ENCODE data around the gene FBXL19. TPM values are rescaled to one million over a fixed set of nuclear protein-coding genes. Genes with fewer than 3 reads are reported as not detected.
A peak's percentile ranks its signal among the peaks of the same experiment; 100 is the strongest.

Gene FBXL19
- total and polyA plus RNA-seq, 9 of the 15 experiments (the other 6 are each of a cell fraction or from before 2014, with no cell fraction given), result 0.13 to 48.0 (median 13.5) TPM; not detected in 1

GRCh38 chr16:30957456-30958174, 34.2 kb downstream of the FBXL19 start, which contains the start of gene SETD1A (continued):
- TF ChIP-seq AFF4 (CRISPR knock-in tag; IDR thresholded peaks at IDR 0.05) (0 out of 2 replicates have a peak, but pooled peaks have one; percentile 78), ZNF347 (CRISPR knock-in tag; IDR thresholded peaks at IDR 0.05; ENCODE audit: low read depth) (no peak), BHLHE40 (IDR thresholded peaks at IDR 0.05; ENCODE audit: low read length) (no peak; the same call in 1 of the 2 replicates), ZFPM2 (CRISPR knock-in tag; IDR thresholded peaks at IDR 0.05) (no peak), ZBTB1 (CRISPR knock-in tag; IDR thresholded peaks at IDR 0.05; ENCODE audit: borderline replicate concordance, low read depth) (no peak), BRCA1 (IDR thresholded peaks at IDR 0.05) (no peak), BRCA1 (CRISPR knock-in tag; IDR thresholded peaks at IDR 0.05) (no peak), ZNF436 (CRISPR knock-in tag; IDR thresholded peaks at IDR 0.05) (no peak), U2AF2 (optimal IDR thresholded peaks at IDR 0.05; ENCODE audit: low read depth, low read length) (no peak), ZBTB7A (IDR thresholded peaks at IDR 0.05; ENCODE audit: borderline replicate concordance, control insufficient read depth, low read depth, low read length) (no peak), ZNF174 (CRISPR knock-in tag; IDR thresholded peaks at IDR 0.05) (no peak), ZNF280A (IDR thresholded peaks at IDR 0.05; ENCODE audit: low read depth, partially characterized antibody) (no peak), NFRKB (IDR thresholded peaks at IDR 0.05; ENCODE audit: low read depth) (no peak; the same call in 1 of the 2 replicates)
- TF ChIP-seq, protein P1, sequence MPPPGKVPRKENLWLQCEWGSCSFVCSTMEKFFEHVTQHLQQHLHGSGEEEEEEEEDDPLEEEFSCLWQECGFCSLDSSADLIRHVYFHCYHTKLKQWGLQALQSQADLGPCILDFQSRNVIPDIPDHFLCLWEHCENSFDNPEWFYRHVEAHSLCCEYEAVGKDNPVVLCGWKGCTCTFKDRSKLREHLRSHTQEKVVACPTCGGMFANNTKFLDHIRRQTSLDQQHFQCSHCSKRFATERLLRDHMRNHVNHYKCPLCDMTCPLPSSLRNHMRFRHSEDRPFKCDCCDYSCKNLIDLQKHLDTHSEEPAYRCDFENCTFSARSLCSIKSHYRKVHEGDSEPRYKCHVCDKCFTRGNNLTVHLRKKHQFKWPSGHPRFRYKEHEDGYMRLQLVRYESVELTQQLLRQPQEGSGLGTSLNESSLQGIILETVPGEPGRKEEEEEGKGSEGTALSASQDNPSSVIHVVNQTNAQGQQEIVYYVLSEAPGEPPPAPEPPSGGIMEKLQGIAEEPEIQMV (tag; conservative IDR thresholded peaks at IDR 0.05; ENCODE audit: low read depth), result no peak
- TF ChIP-seq, protein P2, sequence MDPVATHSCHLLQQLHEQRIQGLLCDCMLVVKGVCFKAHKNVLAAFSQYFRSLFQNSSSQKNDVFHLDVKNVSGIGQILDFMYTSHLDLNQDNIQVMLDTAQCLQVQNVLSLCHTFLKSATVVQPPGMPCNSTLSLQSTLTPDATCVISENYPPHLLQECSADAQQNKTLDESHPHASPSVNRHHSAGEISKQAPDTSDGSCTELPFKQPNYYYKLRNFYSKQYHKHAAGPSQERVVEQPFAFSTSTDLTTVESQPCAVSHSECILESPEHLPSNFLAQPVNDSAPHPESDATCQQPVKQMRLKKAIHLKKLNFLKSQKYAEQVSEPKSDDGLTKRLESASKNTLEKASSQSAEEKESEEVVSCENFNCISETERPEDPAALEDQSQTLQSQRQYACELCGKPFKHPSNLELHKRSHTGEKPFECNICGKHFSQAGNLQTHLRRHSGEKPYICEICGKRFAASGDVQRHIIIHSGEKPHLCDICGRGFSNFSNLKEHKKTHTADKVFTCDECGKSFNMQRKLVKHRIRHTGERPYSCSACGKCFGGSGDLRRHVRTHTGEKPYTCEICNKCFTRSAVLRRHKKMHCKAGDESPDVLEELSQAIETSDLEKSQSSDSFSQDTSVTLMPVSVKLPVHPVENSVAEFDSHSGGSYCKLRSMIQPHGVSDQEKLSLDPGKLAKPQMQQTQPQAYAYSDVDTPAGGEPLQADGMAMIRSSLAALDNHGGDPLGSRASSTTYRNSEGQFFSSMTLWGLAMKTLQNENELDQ (CRISPR knock-in tag; IDR thresholded peaks at IDR 0.05; ENCODE audit: borderline replicate concordance), result peak; percentile 71; the same call in 1 of the 2 replicates
- TF ChIP-seq, protein P3, sequence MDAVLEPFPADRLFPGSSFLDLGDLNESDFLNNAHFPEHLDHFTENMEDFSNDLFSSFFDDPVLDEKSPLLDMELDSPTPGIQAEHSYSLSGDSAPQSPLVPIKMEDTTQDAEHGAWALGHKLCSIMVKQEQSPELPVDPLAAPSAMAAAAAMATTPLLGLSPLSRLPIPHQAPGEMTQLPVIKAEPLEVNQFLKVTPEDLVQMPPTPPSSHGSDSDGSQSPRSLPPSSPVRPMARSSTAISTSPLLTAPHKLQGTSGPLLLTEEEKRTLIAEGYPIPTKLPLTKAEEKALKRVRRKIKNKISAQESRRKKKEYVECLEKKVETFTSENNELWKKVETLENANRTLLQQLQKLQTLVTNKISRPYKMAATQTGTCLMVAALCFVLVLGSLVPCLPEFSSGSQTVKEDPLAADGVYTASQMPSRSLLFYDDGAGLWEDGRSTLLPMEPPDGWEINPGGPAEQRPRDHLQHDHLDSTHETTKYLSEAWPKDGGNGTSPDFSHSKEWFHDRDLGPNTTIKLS (IDR thresholded peaks at IDR 0.05; ENCODE audit: borderline replicate concordance, low read depth), result no peak; the same call in 1 of the 2 replicates

All from K562 (cell line).